Right cardiac atrium (tissue), 5 donors: ENCODE results near the gene PLCL2. TPM values are rescaled to one million over a fixed set of nuclear protein-coding genes. Genes with fewer than 3 reads are reported as not detected.
"Not testable (repeated sequence)": the region's sequence is repeated elsewhere in the genome, so short reads cannot be mapped to it uniquely, and the experiment has no call there.

Source experiments
- ATAC-seq, 2 donors: fragments of 200-7000 bp; cut with Tn5 transposase; one replicate each; pipeline versions ENCODE4 v1.8.0 to v1.9.1; 2020; ENCODE audit warnings: moderate library complexity in 2 of 2, mild to moderate bottlenecking in 1 of 2
- DNase-seq, 3 donors: peaks; one replicate each; pipeline ENCODE4 v3.0.0-alpha.2; 2020
- H3K27ac ChIP-seq: one replicate; pipeline ENCODE4 v1.5.1; 2013; ENCODE audit warnings: mild to moderate bottlenecking, low read length, control low read depth, moderate library complexity
- H3K27me3 ChIP-seq: one replicate; pipeline ENCODE4 v1.6.1; 2013; ENCODE audit not compliant: control insufficient read depth, insufficient read depth
- H3K4me1 ChIP-seq: one replicate; pipeline ENCODE4 v1.6.1; 2013; ENCODE audit warnings: low read length; ENCODE audit not compliant: control insufficient read depth, insufficient read depth
- H3K4me3 ChIP-seq: one replicate; pipeline ENCODE4 v1.5.1; 2013; ENCODE audit warnings: low read length, control low read depth
- H3K9me3 ChIP-seq: one replicate; pipeline ENCODE4 v1.6.1; 2013; ENCODE audit warnings: low read length; ENCODE audit not compliant: control insufficient read depth
- WGBS: extraction: QIAGEN DNeasy Blood & Tissue Kit; methylation state at CpG from one replicate; pipeline ENCODE4 v1.1.7; 2013; 5-methylcytosine and 5-hydroxymethylcytosine counted together
- intact Hi-C, 4 donors: fragments of 100-400 bp; cut with DNase I; formaldehyde crosslinking; loops; one replicate each; pipeline versions ENCODE4 v1.11.0 to v1.14.0; 2022 to 2023
- polyA plus RNA-seq: library from polyadenylated mRNA; stranded (reverse); fragments of 200-250 nt; gene quantifications from one replicate; pipeline ENCODE4 v1.2.3, GENCODE V29; 2013
- total RNA-seq, 4 donors: library from RNA; stranded (reverse); fragmentation: NEBNext Ultra II Directional; extraction: Animal tissue kit (Norgen Biotek cat#: 25700); gene quantifications; one replicate each; pipeline ENCODE4 v1.2.1, GENCODE V29; 2021
- donor health status: healthy with polysubstance abuse.
- donor health status: DM: no; HTN: yes; CAD: no.
- donor health status: DM: no; HTN: no; CAD: no.
- donor health status: DM: no; HTN: yes; CAD: no; lungs with severe emphysema.
- donor health status: DM: yes; HTN: yes; CAD: no.

Gene PLCL2
- total and polyA plus RNA-seq, 5 donors, result 12.5 to 47.4 (median 36.9) TPM

GRCh38 chr3:17128671-17129070, 243.9 kb downstream of the PLCL2 start:
- ATAC-seq, H3K9me3 ChIP-seq, DNase-seq, H3K27me3 ChIP-seq, H3K27ac ChIP-seq, H3K4me3 ChIP-seq, intact Hi-C loops, H3K4me1 ChIP-seq: not testable (repeated sequence)
- 87% methylated on average over 3 of the region's 3 CpGs for WGBS

- H3K9me3 ChIP-seq, result no peaks in the 10 kb centered on the region
- DNase-seq (no peak), ATAC-seq (no peak)
- H3K27ac ChIP-seq, result no peak overlapping the region
- WGBS, result 80% methylated on average over 3 of the region's 3 CpGs
- no peaks in the 10 kb centered on the region for H3K4me1 ChIP-seq
- no peak overlapping the region for H3K4me3 ChIP-seq
- no peaks in the 10 kb centered on the region for H3K27me3 ChIP-seq
- intact Hi-C loops, result no loop called here
Observed at GRCh38 chr3:17129556-17129955, 244.8 kb downstream of the PLCL2 start.

GRCh38 chr3:17130956-17131355, 246.2 kb downstream of the PLCL2 start:
- Histone ChIP-seq H3K27ac (no peak overlapping the region), H3K27me3 (no peaks in the 10 kb centered on the region), H3K4me3 (no peak overlapping the region), H3K9me3 (no peaks in the 10 kb centered on the region), H3K4me1 (no peaks in the 10 kb centered on the region)
- ATAC-seq (no peak), DNase-seq (no peak)
- intact Hi-C loops, result no loop called here
- WGBS, result 88% methylated on average over 3 of the region's 3 CpGs

GRCh38 chr3:17132286-17133115, 247.7 kb downstream of the PLCL2 start:
- Histone ChIP-seq H3K9me3 (no peaks in the 10 kb centered on the region), H3K4me3 (no peak overlapping the region), H3K27ac (no peak overlapping the region), H3K27me3 (no peaks in the 10 kb centered on the region), H3K4me1 (peaks cover 2% of the 10 kb centered on the region)
- DNase-seq (no peak), ATAC-seq (no peak)
- WGBS, result 84% methylated on average over 10 of the region's 10 CpGs
- intact Hi-C loops, result no loop called here

GRCh38 chr3:17133632-17134545, 249.1 kb downstream of the PLCL2 start:
- intact Hi-C loops, result no loop called here
- H3K27ac ChIP-seq, result no peak overlapping the region
- 76% methylated on average over 19 of the region's 19 CpGs for WGBS

GRCh38 chr3:17135696-17136095, 250.9 kb downstream of the PLCL2 start:
- Histone ChIP-seq H3K9me3 (no peaks in the 10 kb centered on the region), H3K27ac (peak overlapping the region; percentile 91), H3K27me3 (no peaks in the 10 kb centered on the region), H3K4me3 (no peak overlapping the region), H3K4me1 (peaks cover 2% of the 10 kb centered on the region)
- no peak for DNase-seq
- peak in 1 of 2 donors; percentile 43 for ATAC-seq
- intact Hi-C loops, result no loop called here

More at GRCh38 chr3:17133632-17134545, 249.1 kb downstream of the PLCL2 start:
- peak in 1 of 2 donors; percentile 25 for ATAC-seq
- H3K4me1 ChIP-seq, result peaks cover 2% of the 10 kb centered on the region
- H3K9me3 ChIP-seq, result no peaks in the 10 kb centered on the region
- no peaks in the 10 kb centered on the region for H3K27me3 ChIP-seq
- no peak overlapping the region for H3K4me3 ChIP-seq
- peak; percentile 48 to 80 (median 69) for DNase-seq

- H3K9me3 ChIP-seq, result no peaks in the 10 kb centered on the region
- WGBS, result 38% methylated on average over 11 of the region's 11 CpGs
- H3K27ac ChIP-seq, result peak overlapping the region; percentile 91
- DNase-seq (peak; percentile 68 to 87 (median 86)), ATAC-seq (peak; percentile 75 to 84)
- H3K4me3 ChIP-seq, result no peak overlapping the region
- peaks cover 2% of the 10 kb centered on the region for H3K4me1 ChIP-seq
- no peaks in the 10 kb centered on the region for H3K27me3 ChIP-seq
- intact Hi-C loops, result no loop called here
Observed at GRCh38 chr3:17136136-17136721, 251.5 kb downstream of the PLCL2 start.

GRCh38 chr3:17137321-17137826, 252.6 kb downstream of the PLCL2 start:
- ATAC-seq, result no peak
- no peak for DNase-seq
- H3K9me3 ChIP-seq, result no peaks in the 10 kb centered on the region
- H3K27ac ChIP-seq, result no peak overlapping the region
- intact Hi-C loops, result no loop called here
- H3K4me1 ChIP-seq, result peaks cover 2% of the 10 kb centered on the region
- H3K4me3 ChIP-seq, result no peak overlapping the region
- no peaks in the 10 kb centered on the region for H3K27me3 ChIP-seq
- WGBS, result 87% methylated on average over 5 of the region's 5 CpGs

- no peak overlapping the region for H3K27ac ChIP-seq
- intact Hi-C loops, result no loop called here
Observed at GRCh38 chr3:17138246-17139039, 253.7 kb downstream of the PLCL2 start.

More at GRCh38 chr3:17138246-17139039, 253.7 kb downstream of the PLCL2 start:
- WGBS, result 84% methylated on average over 7 of the region's 7 CpGs
- DNase-seq (no peak), ATAC-seq (no peak)
- no peaks in the 10 kb centered on the region for H3K27me3 ChIP-seq
- no peaks in the 10 kb centered on the region for H3K9me3 ChIP-seq
- peaks cover 2% of the 10 kb centered on the region for H3K4me1 ChIP-seq
- no peak overlapping the region for H3K4me3 ChIP-seq
